ENCODE data around the gene DHRS4. TPM values are rescaled to one million over a fixed set of nuclear protein-coding genes. Genes with fewer than 3 reads are reported as not detected.
A peak's percentile ranks its signal among the peaks of the same experiment; 100 is the strongest.
"Not testable (repeated sequence)": the region's sequence is repeated elsewhere in the genome, so short reads cannot be mapped to it uniquely, and the experiment has no call there.

The DHRS4 gene
- total RNA-seq, 2 donors from 2014 or later = 37.0 to 40.6 TPM

- DNase-seq (ENCODE audit: low spot score); H3K36me3 ChIP-seq; H3K4me1 ChIP-seq (replicated peaks); intact Hi-C loops (cut with DNase I); H3K9me3 ChIP-seq; H3K27me3 ChIP-seq (replicated peaks; ENCODE audit: insufficient read depth): not testable (repeated sequence)
- H3K27ac ChIP-seq = peak overlapping the region in 1 of 2 donors; percentile 10
- WGBS = 20% methylated on average over 2 of the region's 15 CpGs
- H3K4me3 ChIP-seq = peak overlapping the region; percentile 28
Observed at GRCh38 chr14:24006471-24006816, 52.9 kb downstream of the DHRS4 start.

DNA sequence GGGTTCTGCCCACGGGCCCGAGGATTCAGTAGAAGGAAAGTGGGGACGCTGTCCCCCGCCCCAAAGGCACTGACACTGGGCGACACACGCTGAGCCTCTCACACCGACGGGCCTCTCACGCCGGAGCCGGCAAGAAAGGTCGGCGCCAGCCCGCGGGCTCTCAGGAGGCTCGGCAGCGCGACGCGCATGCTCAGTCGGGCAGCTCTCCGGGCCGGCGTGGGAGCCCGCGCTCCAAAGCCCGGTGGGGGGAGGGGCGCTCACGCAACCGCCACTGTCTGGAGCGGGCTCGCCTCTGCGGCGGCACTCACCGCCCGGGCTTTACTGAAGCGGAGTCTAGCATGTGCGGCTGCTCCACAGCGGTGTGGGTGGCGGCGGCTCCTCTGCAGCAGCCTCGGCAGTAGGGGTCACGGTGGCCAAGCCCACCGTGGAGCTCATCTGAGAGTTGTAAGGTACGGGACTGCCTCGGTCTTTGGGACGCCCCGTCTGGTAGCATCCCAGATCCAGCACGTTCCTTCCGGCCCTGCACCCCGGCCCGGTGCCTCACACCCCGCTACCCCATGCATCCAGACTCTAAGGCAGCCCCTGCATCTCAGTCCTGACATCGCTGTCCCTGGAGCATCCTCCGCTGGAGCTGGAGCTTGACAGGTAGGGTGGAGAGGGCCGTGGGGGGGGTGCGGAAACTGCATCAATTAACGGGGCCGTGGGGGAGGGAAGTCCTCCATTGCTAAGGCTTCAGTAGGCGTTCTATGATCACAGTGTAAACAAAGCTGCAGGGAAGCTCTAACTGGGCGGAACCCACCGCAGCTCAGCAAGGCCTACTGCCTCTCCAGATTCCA, 53.5 kb downstream of the DHRS4 start:
- DNase-seq (ENCODE audit: low spot score); H3K36me3 ChIP-seq; intact Hi-C loops (cut with DNase I); H3K4me1 ChIP-seq (replicated peaks); H3K27me3 ChIP-seq (replicated peaks; ENCODE audit: insufficient read depth); H3K9me3 ChIP-seq: not testable (repeated sequence)
- WGBS = 24% methylated on average over 27 of the region's 62 CpGs
- Histone ChIP-seq H3K4me3 (peak overlapping the region; percentile 28), H3K27ac (peak overlapping the region in 1 of 2 donors; percentile 10)

DNA sequence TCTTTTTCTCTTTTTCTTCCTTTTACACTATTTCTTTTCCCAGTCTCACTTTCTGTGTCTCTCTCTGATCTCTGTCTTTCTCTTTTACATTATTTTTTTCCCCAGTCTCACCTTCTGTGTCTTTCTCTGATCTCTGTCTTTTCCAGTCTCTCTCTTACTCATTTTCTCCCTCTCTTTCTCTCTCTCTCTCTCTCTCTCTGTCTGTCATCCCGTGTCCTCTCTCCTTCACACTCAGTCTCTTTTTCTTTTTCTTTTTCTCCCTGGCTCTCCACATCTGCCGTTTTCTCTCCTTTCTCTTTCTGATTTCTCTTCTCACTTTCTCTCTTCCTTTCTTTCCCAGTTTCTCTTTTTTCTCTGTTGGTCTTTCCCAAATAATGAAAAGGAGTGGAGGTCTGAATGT, 57.5 kb downstream of the DHRS4 start:
- intact Hi-C loops (cut with DNase I) = loop anchor here (5.0 kb wide), 2 partner anchors 81 to 151 kb away; partner anchors contain the start of genes IRF9 and PCK2
- H3K9me3 ChIP-seq = no peaks in the 10 kb centered on the region
- TF ChIP-seq CTCF (IDR thresholded peaks at IDR 0.05) = no peak
- no peak for TF ChIP-seq POLR2A (IDR thresholded peaks at IDR 0.05)
- TF ChIP-seq POLR2AphosphoS5 (IDR thresholded peaks at IDR 0.05) = no peak
- no peak overlapping the region for H3K27ac ChIP-seq
- no peak for DNase-seq (ENCODE audit: low spot score)
- no peaks in the 10 kb centered on the region for H3K27me3 ChIP-seq (replicated peaks; ENCODE audit: insufficient read depth)
- H3K4me3 ChIP-seq = no peak overlapping the region
- H3K4me1 ChIP-seq (replicated peaks) = peaks cover 3% of the 10 kb centered on the region
- WGBS = 74% methylated on average over 2 of the region's 2 CpGs
- H3K36me3 ChIP-seq = no peaks in the 10 kb centered on the region

DNA sequence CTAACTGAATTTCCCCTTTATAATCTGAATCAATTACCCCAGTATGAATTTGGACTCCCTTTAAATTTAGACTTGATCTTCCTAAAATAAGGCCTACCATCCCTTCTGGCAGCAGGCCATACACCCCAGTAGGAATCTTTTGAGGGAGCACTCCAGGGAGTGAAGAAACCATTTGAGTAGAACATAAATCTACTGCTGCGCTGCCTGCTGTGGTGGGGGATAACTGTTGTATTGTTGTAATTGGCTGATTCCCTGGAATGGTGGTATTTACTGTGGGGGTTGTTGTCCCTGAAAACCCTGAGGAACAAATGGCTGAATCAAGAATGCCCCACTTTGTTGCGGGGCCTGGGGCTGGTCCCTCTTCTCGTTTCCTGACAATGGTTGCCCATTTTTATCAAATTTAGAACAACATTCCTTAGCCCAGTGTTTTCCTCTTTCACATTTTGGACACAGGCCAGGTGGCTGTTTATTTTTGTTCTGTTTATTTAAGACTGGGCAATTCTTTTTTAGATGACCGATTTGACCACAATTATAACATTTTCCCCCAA, 59.2 kb downstream of the DHRS4 start:
- DNase-seq (ENCODE audit: low spot score); H3K27ac ChIP-seq; H3K27me3 ChIP-seq (replicated peaks; ENCODE audit: insufficient read depth); H3K36me3 ChIP-seq; H3K4me3 ChIP-seq; H3K4me1 ChIP-seq (replicated peaks); H3K9me3 ChIP-seq: not testable (repeated sequence)
- intact Hi-C loops (cut with DNase I) = loop anchor here (5.0 kb wide), 2 partner anchors 80 to 150 kb away; partner anchors contain the start of genes IRF9 and PCK2
- 61% methylated on average over 4 of the region's 4 CpGs for WGBS

DNA sequence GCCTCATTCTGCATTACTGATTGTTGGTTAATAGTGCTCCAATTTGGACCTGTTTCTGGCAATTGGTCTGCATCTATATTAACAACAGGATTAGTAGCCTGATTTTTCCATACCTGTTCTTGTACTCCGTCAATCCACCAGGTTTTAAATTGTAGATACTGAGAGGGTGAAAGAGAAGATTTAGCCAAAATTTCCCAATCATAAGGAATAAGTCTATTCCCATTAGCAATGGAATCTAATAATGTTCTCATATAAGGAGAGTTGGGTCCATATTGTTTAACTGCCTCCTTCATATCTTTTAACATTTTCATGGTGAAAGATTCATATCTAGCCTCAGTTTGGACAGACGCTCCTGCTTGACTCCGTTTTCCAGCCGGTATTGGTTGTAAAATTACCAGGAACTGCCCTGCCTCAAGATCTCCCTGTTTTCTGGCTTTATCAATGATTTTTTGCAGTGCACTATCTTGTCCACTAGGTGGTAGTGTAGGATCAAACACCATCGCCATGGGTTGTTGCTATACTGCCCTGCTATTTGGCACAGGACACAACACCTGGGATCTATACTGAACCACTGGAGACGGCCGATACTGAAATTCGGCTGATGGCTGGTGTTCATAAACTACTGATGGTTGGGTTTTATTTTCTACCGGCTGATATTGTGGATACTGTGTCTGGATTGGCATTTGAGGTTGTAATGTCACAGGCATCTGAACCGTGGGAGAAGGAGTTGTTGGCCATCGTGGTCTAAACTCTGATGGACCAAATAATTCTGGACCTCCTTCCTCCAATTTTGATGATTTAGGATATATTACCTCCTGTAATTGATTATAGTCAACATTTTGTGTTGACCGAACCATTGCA, 60.3 kb downstream of the DHRS4 start:
- no peak for TF ChIP-seq POLR2A (IDR thresholded peaks at IDR 0.05)
- TF ChIP-seq CTCF (IDR thresholded peaks at IDR 0.05) = peak; percentile 89 to 95 (median 91)
- peak; percentile 62 for TF ChIP-seq POLR2AphosphoS5 (IDR thresholded peaks at IDR 0.05)
- H3K9me3 ChIP-seq = no peaks in the 10 kb centered on the region
- H3K4me1 ChIP-seq (replicated peaks) = peaks cover 3% of the 10 kb centered on the region
- intact Hi-C loops (cut with DNase I) = loop anchor here (2.0 to 5.0 kb wide), 3 partner anchors 39 to 148 kb away; partner anchors contain the start of genes IRF9 and PCK2
- H3K4me3 ChIP-seq = no peak overlapping the region
- H3K36me3 ChIP-seq = no peaks in the 10 kb centered on the region
- peak; percentile 59 for DNase-seq (ENCODE audit: low spot score)
- H3K27ac ChIP-seq = no peak overlapping the region
- WGBS = 25% methylated on average over 12 of the region's 12 CpGs
- no peaks in the 10 kb centered on the region for H3K27me3 ChIP-seq (replicated peaks; ENCODE audit: insufficient read depth)

GRCh38 chr14:24015745-24016144, 62.2 kb downstream of the DHRS4 start:
- H3K4me3 ChIP-seq; H3K27ac ChIP-seq; DNase-seq (ENCODE audit: low spot score); H3K9me3 ChIP-seq; H3K27me3 ChIP-seq (replicated peaks; ENCODE audit: insufficient read depth); H3K4me1 ChIP-seq (replicated peaks); H3K36me3 ChIP-seq: not testable (repeated sequence)
- WGBS = 97% methylated on average over 6 of the region's 6 CpGs
- intact Hi-C loops (cut with DNase I) = loop anchor here (2.0 kb wide), 1 partner anchor 41 kb away; no protein-coding TSS in a partner anchor

Other genes with a start within 250 kb of the DHRS4 start
- gene DHRS4L2, start 35.2 kb downstream of the DHRS4 start, total RNA-seq = 10 to 100 TPM; 13.1 to 17.9 TPM
- 1 to 10 TPM in 1 of 2 donors, under 1 TPM in 1; 0.59 to 3.9 TPM for gene CARMIL3, start 98.2 kb downstream of the DHRS4 start, total RNA-seq
- gene CPNE6, start 117.8 kb downstream of the DHRS4 start, total RNA-seq = 1 to 10 TPM; 1.8 to 8.8 TPM
- 10 to 100 TPM; 15.4 to 21.8 TPM for gene PCK2, start 140.5 kb downstream of the DHRS4 start, total RNA-seq
- gene DCAF11, start 161.0 kb downstream of the DHRS4 start, total RNA-seq = 100 to 1,000 TPM; 111 to 115 TPM
- 1 to 10 TPM; 4.3 to 4.7 TPM for gene NRL, start 161.2 kb downstream of the DHRS4 start, total RNA-seq
- gene FITM1, start 176.9 kb downstream of the DHRS4 start, total RNA-seq = 1 to 10 TPM in 1 of 2 donors, not detected in 1; 2.0 TPM
- 100 to 1,000 TPM in 1 of 2 donors, 10 to 100 TPM in 1; 85.4 to 213 TPM for gene PSME1, start 182.4 kb downstream of the DHRS4 start, total RNA-seq
- gene EMC9, start 187.8 kb downstream of the DHRS4 start, total RNA-seq = 10 to 100 TPM; 13.1 to 13.6 TPM
- 10 to 100 TPM; 34.5 to 89.3 TPM for gene PSME2, start 192.8 kb downstream of the DHRS4 start, total RNA-seq
- gene RNF31, start 193.7 kb downstream of the DHRS4 start, total RNA-seq = 10 to 100 TPM; 73.8 to 76.9 TPM
- 10 to 100 TPM; 61.5 to 82.9 TPM for gene IRF9, start 207.5 kb downstream of the DHRS4 start, total RNA-seq
- gene REC8, start 218.3 kb downstream of the DHRS4 start, total RNA-seq = 10 to 100 TPM in 1 of 2 donors, 1 to 10 TPM in 1; 5.6 to 25.4 TPM
- 10 to 100 TPM; 42.6 to 44.5 TPM for gene IPO4, start 235.0 kb downstream of the DHRS4 start, total RNA-seq
- gene TM9SF1, start 241.7 kb downstream of the DHRS4 start, total RNA-seq = 100 to 1,000 TPM in 1 of 2 donors, 10 to 100 TPM in 1; 68.9 to 113 TPM